H1 (cell line): ENCODE measurements around the gene STX2.

Experiments used
- CHD2 ChIP-seq: IDR thresholded peaks from 2 replicates; pipeline ENCODE4 v1.6.1; 2012; ENCODE audit warnings: low read length, improper control_type of control experiment
- CTCF ChIP-seq, 3 experiments: IDR thresholded peaks; 1 replicate in 2 of 3; 2 replicates in 1 of 3; pipeline versions ENCODE4 v1.5.1 to v1.6.1; 2011; ENCODE audit warnings: low read length in 3 of 3, mild to moderate bottlenecking in 3 of 3, inconsistent platforms in 2 of 3, low read depth in 1 of 3, moderate library complexity in 1 of 3; ENCODE audit not compliant: insufficient read depth in 1 of 3; ENCODE audit errors: control extremely low read depth in 1 of 3
- EP300 ChIP-seq, 2 experiments: IDR thresholded peaks; 1 replicate in 1 of 2; 2 replicates in 1 of 2; pipeline ENCODE4 v1.6.1; 2011 to 2012; ENCODE audit warnings: low read depth in 2 of 2, low read length in 2 of 2, mild to moderate bottlenecking in 2 of 2, borderline replicate concordance in 1 of 2, inconsistent platforms in 1 of 2, moderate library complexity in 1 of 2
- EZH2 ChIP-seq: fragments of 200-600 bp; sonication (generic); IDR thresholded peaks from 2 replicates; pipeline ENCODE4 v1.7.1; 2012; ENCODE audit warnings: low read depth, mild to moderate bottlenecking, moderate library complexity, low read length, inconsistent platforms; ENCODE audit not compliant: severe bottlenecking
- FOSL1 ChIP-seq: IDR thresholded peaks from 2 replicates; pipeline ENCODE4 v1.6.1; 2011; ENCODE audit warnings: mild to moderate bottlenecking, low read depth, low read length, moderate library complexity; ENCODE audit not compliant: insufficient read depth
- GABPA ChIP-seq: IDR thresholded peaks from 2 replicates; pipeline ENCODE4 v1.6.1; 2011; ENCODE audit warnings: mild to moderate bottlenecking, low read length, moderate library complexity, borderline replicate concordance; ENCODE audit not compliant: insufficient read depth
- JUN ChIP-seq: IDR thresholded peaks from 2 replicates; pipeline ENCODE4 v1.6.1; 2011; ENCODE audit warnings: low read depth, mild to moderate bottlenecking, improper control_type of control experiment, low read length
- JUND ChIP-seq: IDR thresholded peaks from 2 replicates; pipeline ENCODE4 v1.6.1; 2011; ENCODE audit warnings: mild to moderate bottlenecking, improper control_type of control experiment, low read length
- MAX ChIP-seq: IDR thresholded peaks from 2 replicates; pipeline ENCODE4 v1.6.1; 2012; ENCODE audit warnings: inconsistent platforms
- POLR2A ChIP-seq, 2 experiments: IDR thresholded peaks; 1 replicate in 1 of 2; 2 replicates in 1 of 2; pipeline ENCODE4 v1.6.1; 2011; ENCODE audit warnings: low read depth in 2 of 2, low read length in 2 of 2, mild to moderate bottlenecking in 2 of 2; ENCODE audit errors: control extremely low read depth in 1 of 2
- POLR2AphosphoS5 ChIP-seq: IDR thresholded peaks from 2 replicates; pipeline ENCODE4 v1.6.1; 2011; ENCODE audit warnings: low read depth, low read length
- TBP ChIP-seq: IDR thresholded peaks from 2 replicates; pipeline ENCODE4 v1.6.1; 2011; ENCODE audit warnings: low read depth, low read length, improper control_type of control experiment
- ZNF274 ChIP-seq: IDR thresholded peaks from 2 replicates; pipeline ENCODE4 v1.7.0; 2012; ENCODE audit warnings: low read length, borderline replicate concordance; ENCODE audit errors: extremely low read depth
- TF ChIP-seq, protein P1 (sequence below): IDR thresholded peaks from 2 replicates; pipeline ENCODE4 v1.6.1; 2011; ENCODE audit warnings: low read depth, mild to moderate bottlenecking, low read length; ENCODE audit not compliant: insufficient read depth

- TF ChIP-seq POLR2A (IDR thresholded peaks at IDR 0.05; ENCODE audit: control extremely low read depth in 1 of 2, low read depth in 2 of 2, low read length in 2 of 2), result no peak
- no peak for TF ChIP-seq POLR2AphosphoS5
- no peak for TF ChIP-seq EZH2
- TF ChIP-seq CTCF (IDR thresholded peaks at IDR 0.05; ENCODE audit: control extremely low read depth in 1 of 3, insufficient read depth in 1 of 3, low read depth in 1 of 3, low read length in 3 of 3), result no peak
- TF ChIP-seq JUN, result no peak
- no peak for TF ChIP-seq MAX
- no peak for TF ChIP-seq ZNF274
- no peak for TF ChIP-seq CHD2
- TF ChIP-seq, protein P1, sequence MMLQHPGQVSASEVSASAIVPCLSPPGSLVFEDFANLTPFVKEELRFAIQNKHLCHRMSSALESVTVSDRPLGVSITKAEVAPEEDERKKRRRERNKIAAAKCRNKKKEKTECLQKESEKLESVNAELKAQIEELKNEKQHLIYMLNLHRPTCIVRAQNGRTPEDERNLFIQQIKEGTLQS, result no peak
- TF ChIP-seq TBP, result no peak
- TF ChIP-seq GABPA, result no peak
- no peak for TF ChIP-seq FOSL1
- TF ChIP-seq JUND, result no peak
- TF ChIP-seq EP300 (IDR thresholded peaks at IDR 0.05; ENCODE audit: borderline replicate concordance in 1 of 2, low read depth in 2 of 2, low read length in 2 of 2), result no peak
Measured at GRCh38 chr12:130829391-130830245, 9.4 kb downstream of the STX2 start.
